ENCODE results near the gene VSIG10L2.

The VSIG10L2 gene

GRCh38 chr11:125940145-125940544 lies 5.7 kb upstream of the VSIG10L2 start:
- Mint-ChIP-seq H3K27me3 (no peaks in the 10 kb centered on the region), H3K27ac (no peak overlapping the region), H3K9me3 (no peaks in the 10 kb centered on the region), H3K4me3 (no peak overlapping the region), H3K4me1 (peaks cover 17% of the 10 kb centered on the region), H3K36me3 (no peaks in the 10 kb centered on the region)

- no peaks in the 10 kb centered on the region for H3K27me3 Mint-ChIP-seq
- H3K4me1 Mint-ChIP-seq, result peaks cover 17% of the 10 kb centered on the region
- H3K27ac Mint-ChIP-seq, result no peak overlapping the region
- H3K4me3 Mint-ChIP-seq, result no peak overlapping the region
- no peaks in the 10 kb centered on the region for H3K9me3 Mint-ChIP-seq
- H3K36me3 Mint-ChIP-seq, result no peaks in the 10 kb centered on the region
Observed at GRCh38 chr11:125941267-125941618, 4.6 kb upstream of the VSIG10L2 start.

DNA sequence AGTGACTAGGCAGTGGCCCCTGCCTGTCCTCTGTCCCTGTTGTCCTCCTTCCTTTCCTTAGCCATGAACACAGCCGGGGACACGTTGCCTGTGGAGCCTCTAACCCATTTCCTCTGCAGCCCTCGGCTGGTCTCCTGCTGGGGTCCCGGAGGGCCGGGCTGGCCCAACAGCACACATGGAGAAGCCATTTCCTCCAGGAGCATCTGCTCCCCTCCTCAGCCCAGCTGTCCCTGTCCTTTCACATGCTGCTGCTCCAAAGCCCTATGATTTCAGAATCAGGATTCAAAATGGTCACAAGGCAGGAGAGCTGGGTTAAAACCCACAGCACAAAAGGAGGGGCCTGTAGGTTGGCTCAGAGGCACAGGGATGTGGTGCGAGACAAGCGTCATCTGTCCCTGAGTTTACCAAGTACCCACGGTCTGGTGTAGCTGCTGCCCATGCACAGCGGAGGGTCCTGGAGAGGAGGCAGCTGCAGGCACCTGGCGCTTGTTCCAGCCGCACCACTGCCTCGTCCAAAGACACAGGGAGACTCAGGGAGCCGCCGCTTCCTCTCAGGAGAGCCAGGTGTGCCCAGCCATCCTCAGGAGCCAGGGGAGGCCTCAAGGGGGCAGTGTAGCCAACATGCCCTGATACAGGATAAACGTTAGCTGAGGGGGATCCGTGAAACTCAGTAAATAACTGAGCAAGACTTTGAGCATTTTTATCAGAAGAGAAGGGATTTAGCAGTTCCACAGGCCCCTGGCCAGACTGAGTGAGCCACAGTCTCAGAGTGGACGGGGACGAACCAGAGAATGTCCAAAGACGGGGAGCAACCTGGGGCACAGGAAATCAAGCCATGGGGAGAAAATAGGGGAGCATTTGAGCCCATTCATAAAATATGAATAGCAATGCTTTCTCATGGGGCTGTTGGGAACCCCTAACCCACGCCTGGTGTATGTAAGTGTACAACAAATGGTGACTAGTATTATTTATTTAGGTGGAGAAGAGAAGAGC lies 3.9 kb upstream of the VSIG10L2 start:
- H3K4me3 Mint-ChIP-seq, result peak overlapping the region; percentile 61
- no peaks in the 10 kb centered on the region for H3K36me3 Mint-ChIP-seq
- H3K27ac Mint-ChIP-seq, result no peak overlapping the region
- H3K9me3 Mint-ChIP-seq, result no peaks in the 10 kb centered on the region
- H3K27me3 Mint-ChIP-seq, result no peaks in the 10 kb centered on the region
- H3K4me1 Mint-ChIP-seq, result peaks cover 17% of the 10 kb centered on the region

- H3K9me3 Mint-ChIP-seq, result no peaks in the 10 kb centered on the region
- H3K27ac Mint-ChIP-seq, result no peak overlapping the region
- H3K27me3 Mint-ChIP-seq, result no peaks in the 10 kb centered on the region
- peaks cover 17% of the 10 kb centered on the region for H3K4me1 Mint-ChIP-seq
- H3K4me3 Mint-ChIP-seq, result no peak overlapping the region
- no peaks in the 10 kb centered on the region for H3K36me3 Mint-ChIP-seq
Observed at GRCh38 chr11:125942771-125943428, 2.9 kb upstream of the VSIG10L2 start.

DNA sequence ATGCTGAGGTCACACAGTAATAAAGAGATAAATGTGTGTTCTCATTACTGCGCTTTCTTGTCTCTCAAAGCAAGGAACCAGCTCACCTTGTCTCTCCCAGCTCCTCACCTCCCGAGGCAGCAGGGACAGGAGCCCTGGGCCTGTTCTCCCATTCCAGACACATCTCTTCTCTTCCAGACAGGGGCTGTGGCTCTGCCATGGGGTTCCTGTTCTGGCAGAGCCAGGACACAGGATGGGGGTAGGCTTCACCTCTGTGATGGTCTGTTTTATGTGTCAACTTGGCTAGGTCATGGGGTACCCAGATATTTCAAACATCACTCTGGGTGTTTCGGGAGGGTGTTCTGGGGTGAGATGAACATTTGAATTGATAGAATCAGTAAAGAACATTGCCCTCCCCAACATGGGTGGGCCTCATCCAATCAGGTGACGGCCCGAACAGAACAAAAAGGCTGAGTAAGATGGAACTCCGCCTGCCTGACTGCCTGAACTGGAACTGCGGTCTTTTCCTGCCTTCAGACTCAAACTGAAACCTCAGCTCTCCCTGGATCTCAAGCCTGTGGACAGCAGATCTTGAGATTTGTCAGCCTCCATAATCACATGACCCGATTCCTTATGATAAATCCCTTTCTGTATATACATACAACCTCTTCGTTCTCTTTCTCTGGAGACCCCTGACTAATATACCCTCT lies 2.0 kb upstream of the VSIG10L2 start:
- Mint-ChIP-seq H3K27me3 (no peaks in the 10 kb centered on the region), H3K4me3 (no peak overlapping the region), H3K27ac (no peak overlapping the region), H3K9me3 (no peaks in the 10 kb centered on the region), H3K4me1 (peaks cover 10% of the 10 kb centered on the region), H3K36me3 (no peaks in the 10 kb centered on the region)

- H3K4me3 Mint-ChIP-seq, result no peak overlapping the region
- H3K27ac Mint-ChIP-seq, result no peak overlapping the region
- H3K27me3 Mint-ChIP-seq, result no peaks in the 10 kb centered on the region
- H3K4me1 Mint-ChIP-seq, result peaks cover 8% of the 10 kb centered on the region
- no peaks in the 10 kb centered on the region for H3K9me3 Mint-ChIP-seq
- H3K36me3 Mint-ChIP-seq, result no peaks in the 10 kb centered on the region
Observed at GRCh38 chr11:125944350-125945010, 1.4 kb upstream of the VSIG10L2 start.

DNA sequence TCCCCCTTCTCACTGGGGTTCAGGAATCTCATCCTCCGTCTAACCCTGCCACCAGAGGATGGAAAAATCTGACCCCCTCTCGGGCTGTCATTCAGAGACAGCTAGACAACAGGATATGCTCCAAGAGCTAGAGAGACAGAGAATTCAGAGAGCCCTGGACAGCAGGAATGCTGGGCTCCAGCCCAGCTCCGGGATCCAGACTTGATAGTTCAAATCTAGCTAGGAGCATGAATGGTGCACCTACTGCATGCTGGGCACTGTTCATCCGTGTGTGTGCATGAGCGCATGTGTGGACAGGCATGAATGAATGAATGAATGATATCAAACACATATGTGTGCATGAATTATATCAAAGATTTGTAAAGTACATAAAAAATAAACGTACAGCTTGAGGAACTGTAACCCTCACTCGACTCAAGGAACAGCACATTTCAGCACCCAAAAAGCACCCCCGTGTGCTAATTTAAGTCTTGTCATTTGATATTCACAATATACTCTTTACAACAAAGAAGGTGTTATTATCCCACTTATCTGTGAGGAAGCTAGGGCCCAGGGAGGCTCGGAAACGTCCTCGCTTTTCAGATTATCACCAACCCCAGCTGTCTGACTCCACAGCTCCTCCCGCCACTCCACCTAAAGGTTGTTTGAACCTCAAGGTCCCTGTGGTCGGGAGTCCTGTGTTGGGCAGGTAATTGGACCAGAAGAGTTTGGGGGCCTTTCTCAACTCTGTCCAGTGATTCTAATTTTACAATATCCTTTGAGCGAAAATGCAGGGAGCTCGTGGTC lies 640 bp upstream of the VSIG10L2 start:
- H3K36me3 Mint-ChIP-seq, result no peaks in the 10 kb centered on the region
- H3K27me3 Mint-ChIP-seq, result no peaks in the 10 kb centered on the region
- H3K27ac Mint-ChIP-seq, result no peak overlapping the region
- H3K9me3 Mint-ChIP-seq, result no peaks in the 10 kb centered on the region
- peaks cover 8% of the 10 kb centered on the region for H3K4me1 Mint-ChIP-seq
- H3K4me3 Mint-ChIP-seq, result no peak overlapping the region

DNA sequence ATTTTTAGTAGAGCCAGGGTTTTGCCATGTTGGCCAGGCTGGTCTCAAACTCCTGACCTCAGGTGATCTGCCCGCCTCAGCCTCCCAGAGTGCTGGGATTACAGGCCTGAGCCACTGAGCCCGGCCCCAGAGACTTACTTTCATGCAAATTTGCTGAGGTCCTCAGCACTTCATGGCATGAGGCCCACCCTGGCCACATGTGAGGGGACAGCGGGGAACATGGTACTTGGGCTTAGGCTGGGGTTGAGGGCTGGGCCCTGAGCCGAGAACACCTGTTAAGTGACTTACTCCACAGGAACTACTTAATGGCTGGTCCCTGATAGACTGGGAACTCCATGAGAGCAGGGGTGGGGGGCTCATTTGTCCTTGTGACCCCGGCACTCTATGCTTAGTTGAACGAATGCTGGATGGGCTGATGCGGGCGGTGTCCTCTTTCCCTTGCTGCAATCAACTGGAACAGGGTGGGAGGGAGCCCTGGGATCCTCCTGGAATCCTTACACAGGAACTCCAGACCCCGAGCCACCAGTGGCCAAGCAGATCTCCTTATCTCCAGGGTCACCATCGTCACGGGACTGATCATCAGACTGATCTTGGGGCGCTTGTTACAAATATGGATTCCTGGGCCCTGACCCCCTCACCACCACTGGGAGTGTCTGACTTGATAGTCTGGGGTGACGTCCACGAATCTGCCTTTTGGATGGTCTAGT lies 1.0 kb downstream of the VSIG10L2 start:
- H3K4me3 Mint-ChIP-seq, result no peak overlapping the region
- H3K4me1 Mint-ChIP-seq, result peaks cover 8% of the 10 kb centered on the region
- H3K9me3 Mint-ChIP-seq, result no peaks in the 10 kb centered on the region
- no peaks in the 10 kb centered on the region for H3K36me3 Mint-ChIP-seq
- H3K27me3 Mint-ChIP-seq, result no peaks in the 10 kb centered on the region
- no peak overlapping the region for H3K27ac Mint-ChIP-seq

DNA sequence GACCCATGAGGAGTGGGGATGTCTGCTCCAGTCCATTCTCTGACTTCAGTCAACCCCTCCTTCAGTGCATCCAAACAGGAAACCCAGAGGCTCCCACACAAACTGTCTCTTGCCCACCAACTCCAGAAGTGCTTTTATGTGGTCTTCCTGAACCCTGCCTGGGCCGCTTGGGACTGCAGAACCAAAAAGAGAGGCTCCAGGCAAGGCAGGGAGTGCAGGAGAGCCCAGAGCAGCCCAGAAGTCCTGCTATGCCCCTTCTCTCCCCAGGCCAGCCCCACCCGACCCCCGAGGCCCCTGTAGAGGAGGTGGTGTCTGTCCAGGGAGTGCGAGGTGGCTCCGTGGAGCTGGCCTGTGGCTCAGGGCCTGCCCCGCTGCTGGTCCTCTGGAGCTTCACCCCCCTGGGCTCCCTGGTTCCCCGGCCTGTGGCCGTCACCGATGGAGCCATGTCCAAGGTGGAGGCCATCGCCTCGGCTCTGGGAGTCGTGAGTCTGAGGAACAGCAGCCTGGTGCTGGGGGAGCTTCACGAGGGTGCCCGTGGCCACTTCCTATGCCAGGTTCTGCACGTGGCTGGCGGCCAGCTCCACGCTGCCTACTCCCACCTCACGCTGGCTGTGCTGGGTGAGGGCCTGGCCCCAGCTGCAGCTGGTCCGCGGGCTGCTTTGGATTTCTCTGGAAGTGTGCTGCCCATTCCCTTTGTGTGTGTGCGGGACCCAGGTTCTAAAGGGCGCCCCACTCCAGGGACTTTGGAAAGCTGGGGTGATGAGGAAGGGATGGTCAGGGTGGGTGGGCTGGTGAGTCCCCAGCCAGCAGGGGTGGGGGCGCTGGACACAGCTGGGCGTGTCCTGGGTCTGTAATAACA lies 1.8 kb downstream of the VSIG10L2 start:
- H3K27me3 Mint-ChIP-seq, result no peaks in the 10 kb centered on the region

GRCh38 chr11:125948278-125949051 lies 2.6 kb downstream of the VSIG10L2 start:
- Mint-ChIP-seq H3K27ac (no peak overlapping the region), H3K9me3 (no peaks in the 10 kb centered on the region), H3K27me3 (no peaks in the 10 kb centered on the region), H3K36me3 (no peaks in the 10 kb centered on the region), H3K4me3 (no peak overlapping the region), H3K4me1 (no peaks in the 10 kb centered on the region)

More for the DNA sequence above, 1.8 kb downstream of the VSIG10L2 start:
- Mint-ChIP-seq H3K9me3 (no peaks in the 10 kb centered on the region), H3K4me1 (peaks cover under 1% of the 10 kb centered on the region), H3K4me3 (no peak overlapping the region), H3K27ac (no peak overlapping the region), H3K36me3 (no peaks in the 10 kb centered on the region)

DNA sequence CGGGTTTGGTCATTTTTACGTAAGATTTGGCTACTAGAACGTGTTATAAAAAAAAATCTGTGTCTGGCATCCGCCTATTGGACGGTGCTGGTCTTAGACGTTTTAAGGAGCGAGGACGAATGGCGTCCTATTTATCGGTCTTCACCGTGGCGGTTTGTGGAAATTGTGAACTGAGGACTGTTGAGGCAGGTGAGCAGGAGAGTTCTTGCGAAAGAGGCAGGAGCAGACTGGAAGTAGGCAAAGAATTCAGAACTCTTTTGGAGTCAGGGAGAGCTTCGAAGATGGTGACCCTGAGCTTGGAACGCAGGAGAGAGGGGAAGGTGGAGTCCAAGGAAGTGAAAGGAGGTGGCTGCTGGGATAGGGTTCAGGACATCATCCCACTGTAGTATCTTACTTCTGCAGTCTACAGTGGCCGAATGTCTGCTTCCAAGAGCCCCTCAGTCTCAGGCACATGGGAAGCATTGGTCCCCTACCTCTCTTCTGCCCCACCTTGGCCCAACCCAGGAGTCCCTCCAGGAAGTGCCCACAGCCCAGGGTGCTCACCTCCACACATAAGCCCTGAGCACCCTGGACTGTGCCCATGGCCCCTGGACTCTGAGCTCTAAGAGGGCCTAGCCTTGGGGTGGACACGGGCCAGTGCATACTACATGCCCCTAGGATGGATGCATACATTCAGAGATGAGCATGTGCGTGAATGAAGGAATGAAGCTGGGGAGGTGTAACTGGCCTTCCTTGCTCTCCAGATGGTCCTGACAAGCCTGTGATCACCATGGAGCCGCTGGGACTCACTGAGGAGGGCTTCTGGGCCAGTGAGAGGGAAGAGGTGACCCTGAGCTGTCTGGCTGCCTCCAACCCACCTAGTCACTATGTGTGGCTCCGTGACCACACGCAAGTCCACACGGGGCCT lies 3.7 kb downstream of the VSIG10L2 start:
- Mint-ChIP-seq H3K4me1 (no peaks in the 10 kb centered on the region), H3K36me3 (no peaks in the 10 kb centered on the region), H3K9me3 (no peaks in the 10 kb centered on the region), H3K4me3 (no peak overlapping the region), H3K27ac (no peak overlapping the region), H3K27me3 (no peaks in the 10 kb centered on the region)

- Mint-ChIP-seq H3K4me3 (no peak overlapping the region), H3K9me3 (no peaks in the 10 kb centered on the region), H3K36me3 (no peaks in the 10 kb centered on the region), H3K27me3 (no peaks in the 10 kb centered on the region), H3K4me1 (no peaks in the 10 kb centered on the region), H3K27ac (no peak overlapping the region)
Observed at GRCh38 chr11:125950178-125950490, 4.3 kb downstream of the VSIG10L2 start.
